ENCODE measurements around the gene TPK1. TPM values are rescaled to one million over a fixed set of nuclear protein-coding genes. Genes with fewer than 3 reads are reported as not detected.

TPK1 gene
- total and polyA plus RNA-seq, 2 of the 4 experiments (the other 2 are of a cell fraction): 0.38 to 1.8 TPM

- Histone ChIP-seq H4K20me1 (ENCODE audit: insufficient read depth, low read length) (no peaks in the 10 kb centered on the region), H4K5ac (ENCODE audit: low read depth, low read length) (no peak overlapping the region), H2BK5ac (ENCODE audit: low read depth, low read length, poor library complexity, severe bottlenecking) (no peak overlapping the region), H3K27ac (ENCODE audit: insufficient read depth, low read length) (no peak overlapping the region), H3K27me3 (ENCODE audit: control insufficient read depth, insufficient read depth, low read length) (no peaks in the 10 kb centered on the region), H3K4me3 (ENCODE audit: insufficient read depth, low read depth, low read length) (no peak overlapping the region), H2AK9ac (replicated peaks; ENCODE audit: low read depth, low read length, poor library complexity) (no peak overlapping the region), H3K36me3 (ENCODE audit: control insufficient read depth, insufficient read depth, low read length) (no peaks in the 10 kb centered on the region), H3K9me1 (ENCODE audit: insufficient read depth, low read length) (no peaks in the 10 kb centered on the region), H3K9ac (ENCODE audit: low read depth, low read length) (no peak overlapping the region), H3K4me2 (ENCODE audit: low read depth, low read length) (no peak overlapping the region), H3K23ac (ENCODE audit: low read depth, low read length) (no peak overlapping the region), H3K9me3 (ENCODE audit: control insufficient read depth, insufficient read depth, low read length) (peaks cover 7% of the 10 kb centered on the region), H3K56ac (ENCODE audit: extremely low read depth, insufficient read depth, low read length) (no peak overlapping the region), H3K14ac (replicated peaks; ENCODE audit: low read depth, low read length) (no peak overlapping the region), H3K4me1 (ENCODE audit: control insufficient read depth, insufficient read depth, low read length) (no peaks in the 10 kb centered on the region), H2BK20ac (ENCODE audit: low read depth, low read length) (no peak overlapping the region), H4K8ac (ENCODE audit: low read depth in 2 of 2, low read length in 2 of 2) (no peak overlapping the region), H2BK120ac (ENCODE audit: low read depth, low read length) (no peak overlapping the region), H3K4ac (ENCODE audit: low read depth, low read length) (no peak overlapping the region), H2BK15ac (ENCODE audit: low read depth, low read length) (no peak overlapping the region), H2AK5ac (ENCODE audit: low read depth, low read length) (no peak overlapping the region), H2AFZ (replicated peaks; ENCODE audit: low read length, poor library complexity) (no peak overlapping the region), H3K79me1 (ENCODE audit: low read depth in 1 of 2, low read length in 2 of 2) (no peaks in the 10 kb centered on the region), H4K91ac (ENCODE audit: insufficient read depth, low read depth, low read length) (no peak overlapping the region), H3K18ac (ENCODE audit: low read depth, low read length) (no peak overlapping the region)
- in situ Hi-C loops (cut with MboI; ENCODE audit: low sequenced_read_pairs): no loop called here
- dilution Hi-C loops (cut with HindIII; ENCODE audit: low sequenced_read_pairs, unreplicated experiment): no loop called here
- no CpG with 5 or more reads among the region's 3 CpGs for WGBS, 2 experiments (ENCODE audit: extremely low coverage in 2 of 2, insufficient read length in 1 of 2)
- BruUV-seq (replicated peaks): no TSS peak
- ChIA-PET CTCF (no interaction called here), POLR2A (ENCODE audit: unreplicated experiment) (no interaction called here)
- no peak for TF ChIP-seq FOS (IDR thresholded peaks at IDR 0.05; ENCODE audit: low read depth, low read length)
- no peak for TF ChIP-seq RCOR1 (IDR thresholded peaks at IDR 0.05; ENCODE audit: insufficient replicate concordance, low read length)
- TF ChIP-seq MXI1 (IDR thresholded peaks at IDR 0.05; ENCODE audit: borderline replicate concordance, low read depth, low read length): no peak
- no peak for TF ChIP-seq ELK1 (IDR thresholded peaks at IDR 0.05; ENCODE audit: borderline replicate concordance, low read depth, low read length)
- no peak for TF ChIP-seq RFX5 (IDR thresholded peaks at IDR 0.05; ENCODE audit: low read depth, low read length)
- TF ChIP-seq CTCF (conservative IDR thresholded peaks at IDR 0.05; ENCODE audit: low read depth, low read length): no peak
- no peak for TF ChIP-seq MAZ (IDR thresholded peaks at IDR 0.05; ENCODE audit: borderline replicate concordance, low read depth, low read length)
- TF ChIP-seq CEBPB (IDR thresholded peaks at IDR 0.05; ENCODE audit: low read depth, low read length): no peak
- no peak for TF ChIP-seq CHD1 (IDR thresholded peaks at IDR 0.05; ENCODE audit: low read depth, low read length)
- no peak for TF ChIP-seq USF2 (IDR thresholded peaks at IDR 0.05; ENCODE audit: low read depth, low read length)
- no peak for TF ChIP-seq BHLHE40 (IDR thresholded peaks at IDR 0.05; ENCODE audit: low read depth, low read length)
- no peak for TF ChIP-seq POLR2A (IDR thresholded peaks at IDR 0.05; ENCODE audit: low read depth, low read length)
- no peak for TF ChIP-seq SMC3 (IDR thresholded peaks at IDR 0.05; ENCODE audit: low read depth, low read length)
- intact Hi-C loops (cut with micrococcal nuclease): no loop called here
- ATAC-seq (ENCODE audit: low read depth) (no peak), DNase-seq (no peak)
Measured at GRCh38 chr7:144622745-144623144, 213.1 kb downstream of the TPK1 start.
